Measurements from ENCODE around the gene PBX4. TPM values are rescaled to one million over a fixed set of nuclear protein-coding genes. Genes with fewer than 3 reads are reported as not detected.

Gene PBX4
- total RNA-seq, 1 experiment from 2014 or later: 11.6 TPM

GRCh38 chr19:19645233-19645870 is 26.9 kb upstream of the PBX4 start:
- Histone ChIP-seq H3K79me2 (ENCODE audit: insufficient read depth, low read length) (no peaks in the 10 kb centered on the region), H3K27ac (ENCODE audit: low read depth, low read length) (no peak overlapping the region), H3K4me3 (replicated peaks in 1 of 2; ENCODE audit: low read depth in 1 of 2, low read length in 2 of 2) (no peak overlapping the region), H3K36me3 (ENCODE audit: control insufficient read depth in 1 of 2, insufficient read depth in 2 of 2, low read length in 2 of 2) (peaks cover 11 to 22% of the 10 kb centered on the region in 2 experiments; a peak in 3 of 4 replicates), H3K9me3 (ENCODE audit: control insufficient read depth in 1 of 2, insufficient read depth in 1 of 2, low read depth in 1 of 2, low read length in 2 of 2) (no peaks in the 10 kb centered on the region), H2AFZ (ENCODE audit: low read depth, low read length, poor library complexity, severe bottlenecking) (no peak overlapping the region), H3K9ac (ENCODE audit: low read length) (no peak overlapping the region), H3K27me3 (ENCODE audit: insufficient read depth, low read length) (no peaks in the 10 kb centered on the region), H3K9me2 (ENCODE audit: insufficient read depth) (no peaks in the 10 kb centered on the region), H4K20me1 (ENCODE audit: insufficient read depth) (no peaks in the 10 kb centered on the region), H3K4me2 (ENCODE audit: low read length) (no peak overlapping the region), H3K4me1 (ENCODE audit: control insufficient read depth in 1 of 2, insufficient read depth in 2 of 2, low read length in 2 of 2) (peaks cover 0 to 14% of the 10 kb centered on the region in 2 experiments; a peak in 2 of 4 replicates)
- ChIA-PET POLR2A (interaction anchor here (1.5 kb wide), 1 partner anchor 9 kb away, joined by 3 read pairs; no protein-coding TSS in a partner anchor), RAD21 (ENCODE audit: low non-redundant PET in 1 of 2, low total read pairs in 2 of 2, uncharacterized antibody in 2 of 2, unreplicated experiment in 2 of 2) (no interaction called here), CTCF (interaction anchor here (0.7 kb wide), 1 partner anchor 14 kb away, joined by 3 read pairs; no protein-coding TSS in a partner anchor)
- BruUV-seq (replicated peaks): no TSS peak
- intact Hi-C loops (cut with micrococcal nuclease): no loop called here
- TF ChIP-seq ATF3 (IDR thresholded peaks at IDR 0.05) (no peak), CEBPB (IDR thresholded peaks at IDR 0.05; ENCODE audit: low read depth) (no peak), TCF7L2 (IDR thresholded peaks at IDR 0.05; ENCODE audit: borderline replicate concordance, extremely low read depth, insufficient read depth, insufficient read length) (no peak), SIN3A (IDR thresholded peaks at IDR 0.05; ENCODE audit: low read depth) (no peak), EGR1 (IDR thresholded peaks at IDR 0.05; ENCODE audit: low read depth) (no peak), POLR2AphosphoS5 (IDR thresholded peaks at IDR 0.05; ENCODE audit: low read depth, low read length) (no peak), EZH2 (IDR thresholded peaks at IDR 0.05) (no peak), SRF (IDR thresholded peaks at IDR 0.05; ENCODE audit: low read depth) (no peak), FOSL1 (IDR thresholded peaks at IDR 0.05; ENCODE audit: low read depth) (no peak), CBX3 (IDR thresholded peaks at IDR 0.05; ENCODE audit: low read depth) (no peak)
- DNase-seq (ENCODE audit: low read depth, low spot score) (no peak), ATAC-seq (no peak)

- POLR2A ChIA-PET: no interaction called here
- Histone ChIP-seq H3K4me2 (ENCODE audit: low read length) (peak overlapping the region; percentile 99), H3K9ac (ENCODE audit: low read length) (peak overlapping the region; percentile 83), H2AFZ (ENCODE audit: low read depth, low read length, poor library complexity, severe bottlenecking) (no peak overlapping the region), H3K4me1 (ENCODE audit: control insufficient read depth in 1 of 2, insufficient read depth in 2 of 2, low read length in 2 of 2) (peaks cover 0 to 14% of the 10 kb centered on the region in 2 experiments; a peak in 2 of 4 replicates), H3K9me2 (ENCODE audit: insufficient read depth) (no peaks in the 10 kb centered on the region), H3K27me3 (ENCODE audit: insufficient read depth, low read length) (no peaks in the 10 kb centered on the region), H3K79me2 (ENCODE audit: insufficient read depth, low read length) (no peaks in the 10 kb centered on the region), H3K36me3 (ENCODE audit: control insufficient read depth in 1 of 2, insufficient read depth in 2 of 2, low read length in 2 of 2) (peaks cover 11 to 22% of the 10 kb centered on the region in 2 experiments; a peak in 3 of 4 replicates), H3K4me3 (replicated peaks in 1 of 2; ENCODE audit: low read depth in 1 of 2, low read length in 2 of 2) (peak overlapping the region in 1 of 2 experiments; percentile 94; a peak in 3 of 4 replicates), H3K9me3 (ENCODE audit: control insufficient read depth in 1 of 2, insufficient read depth in 1 of 2, low read depth in 1 of 2, low read length in 2 of 2) (no peaks in the 10 kb centered on the region), H4K20me1 (ENCODE audit: insufficient read depth) (no peaks in the 10 kb centered on the region), H3K27ac (ENCODE audit: low read depth, low read length) (peak overlapping the region; percentile 75)
- RAD21 ChIA-PET (ENCODE audit: low non-redundant PET in 1 of 2, low total read pairs in 2 of 2, uncharacterized antibody in 2 of 2, unreplicated experiment in 2 of 2): interaction anchor here in 1 of 2 experiments (0.9 kb wide), 1 partner anchor 66 kb away, joined by 3 read pairs; no protein-coding TSS in a partner anchor
- no peak for ATAC-seq
- intact Hi-C loops (cut with micrococcal nuclease): loop anchor here (1.0 kb wide), 1 partner anchor 112 kb away; no protein-coding TSS in a partner anchor
- no peak for DNase-seq (ENCODE audit: low read depth, low spot score)
- no TSS peak for BruUV-seq (replicated peaks)
- CTCF ChIA-PET: interaction anchor here (0.7 to 1.7 kb wide), 3 partner anchors 90 to 128 kb away, joined by 3 to 21 read pairs (median 4); partner anchors contain the start of gene NDUFA13
- no peak for TF ChIP-seq FOSL1 (IDR thresholded peaks at IDR 0.05; ENCODE audit: low read depth)
- no peak for TF ChIP-seq SRF (IDR thresholded peaks at IDR 0.05; ENCODE audit: low read depth)
- no peak for TF ChIP-seq MAX (IDR thresholded peaks at IDR 0.05)
- TF ChIP-seq SP1 (IDR thresholded peaks at IDR 0.05; ENCODE audit: low read depth): no peak
- TF ChIP-seq POLR2A (IDR thresholded peaks at IDR 0.05; ENCODE audit: borderline replicate concordance, extremely low read depth, insufficient read depth, insufficient read length): no peak
- no peak for TF ChIP-seq RAD21 (IDR thresholded peaks at IDR 0.05; ENCODE audit: low read depth)
- TF ChIP-seq ELF1 (IDR thresholded peaks at IDR 0.05; ENCODE audit: borderline replicate concordance, low read depth): no peak
- TF ChIP-seq TCF7L2 (IDR thresholded peaks at IDR 0.05; ENCODE audit: borderline replicate concordance, extremely low read depth, insufficient read depth, insufficient read length): no peak
- TF ChIP-seq CTCF (IDR thresholded peaks at IDR 0.05 in 2 of 3, conservative IDR thresholded peaks at IDR 0.05 in 1 of 3; ENCODE audit: borderline replicate concordance in 1 of 3, insufficient read depth in 1 of 3, low read depth in 2 of 3, low read length in 2 of 3): no peak; a peak in 1 of 6 replicates
- no peak for TF ChIP-seq EZH2phosphoT487 (IDR thresholded peaks at IDR 0.05; ENCODE audit: borderline replicate concordance)
Observed at GRCh38 chr19:19644054-19644388, 25.5 kb upstream of the PBX4 start.
